ENCODE measurements around the gene SIT1. TPM values are rescaled to one million over a fixed set of nuclear protein-coding genes. Genes with fewer than 3 reads are reported as not detected.

SIT1 gene
- total and polyA plus RNA-seq, 2 experiments from 2014 or later: 13.2 to 14.7 TPM

DNA sequence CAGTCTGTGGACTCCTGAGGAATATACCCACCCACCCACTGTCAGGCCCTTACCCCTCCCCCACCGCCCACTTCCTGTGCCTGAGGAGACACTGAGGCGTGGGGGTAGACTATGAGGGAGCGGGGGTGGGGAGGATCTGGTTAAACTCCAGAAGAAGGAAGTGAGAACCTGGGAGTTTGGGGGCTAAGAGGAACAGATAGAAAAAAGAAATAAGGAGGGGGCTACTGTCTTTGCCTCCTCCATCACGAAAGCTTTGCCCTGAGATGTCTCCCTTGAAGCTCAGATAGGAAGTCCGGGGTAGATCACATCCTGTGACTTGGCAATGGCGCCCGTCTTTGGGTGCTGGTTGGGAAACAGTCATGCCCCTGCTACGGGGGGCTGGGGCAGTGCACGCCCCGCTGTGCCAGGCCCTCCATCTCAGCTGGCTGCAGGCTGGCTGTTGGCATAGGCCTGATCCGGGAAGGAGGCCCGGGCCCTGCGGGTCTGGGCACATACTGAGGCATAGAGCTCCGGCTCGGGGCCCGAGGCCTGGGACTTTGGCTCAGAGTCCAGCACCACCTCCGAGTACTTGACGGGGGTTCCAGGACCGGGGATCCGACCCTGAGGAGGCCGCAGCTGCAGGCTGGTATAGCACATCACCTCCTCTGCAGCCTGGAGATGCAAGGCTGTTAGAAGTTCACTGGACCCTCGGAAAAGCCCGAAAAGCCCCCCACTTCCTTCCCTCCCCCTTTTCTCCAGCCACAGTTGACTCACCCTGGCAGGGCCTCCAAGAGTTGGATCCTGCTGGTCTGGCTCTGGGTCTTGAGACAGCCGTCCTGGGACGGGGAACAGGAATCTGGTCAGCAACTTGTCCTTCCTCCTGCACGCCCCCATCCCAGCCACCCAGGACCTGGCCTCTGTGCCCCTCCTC lies 1.0 kb downstream of the SIT1 start (continued):
- TF ChIP-seq, protein P1, sequence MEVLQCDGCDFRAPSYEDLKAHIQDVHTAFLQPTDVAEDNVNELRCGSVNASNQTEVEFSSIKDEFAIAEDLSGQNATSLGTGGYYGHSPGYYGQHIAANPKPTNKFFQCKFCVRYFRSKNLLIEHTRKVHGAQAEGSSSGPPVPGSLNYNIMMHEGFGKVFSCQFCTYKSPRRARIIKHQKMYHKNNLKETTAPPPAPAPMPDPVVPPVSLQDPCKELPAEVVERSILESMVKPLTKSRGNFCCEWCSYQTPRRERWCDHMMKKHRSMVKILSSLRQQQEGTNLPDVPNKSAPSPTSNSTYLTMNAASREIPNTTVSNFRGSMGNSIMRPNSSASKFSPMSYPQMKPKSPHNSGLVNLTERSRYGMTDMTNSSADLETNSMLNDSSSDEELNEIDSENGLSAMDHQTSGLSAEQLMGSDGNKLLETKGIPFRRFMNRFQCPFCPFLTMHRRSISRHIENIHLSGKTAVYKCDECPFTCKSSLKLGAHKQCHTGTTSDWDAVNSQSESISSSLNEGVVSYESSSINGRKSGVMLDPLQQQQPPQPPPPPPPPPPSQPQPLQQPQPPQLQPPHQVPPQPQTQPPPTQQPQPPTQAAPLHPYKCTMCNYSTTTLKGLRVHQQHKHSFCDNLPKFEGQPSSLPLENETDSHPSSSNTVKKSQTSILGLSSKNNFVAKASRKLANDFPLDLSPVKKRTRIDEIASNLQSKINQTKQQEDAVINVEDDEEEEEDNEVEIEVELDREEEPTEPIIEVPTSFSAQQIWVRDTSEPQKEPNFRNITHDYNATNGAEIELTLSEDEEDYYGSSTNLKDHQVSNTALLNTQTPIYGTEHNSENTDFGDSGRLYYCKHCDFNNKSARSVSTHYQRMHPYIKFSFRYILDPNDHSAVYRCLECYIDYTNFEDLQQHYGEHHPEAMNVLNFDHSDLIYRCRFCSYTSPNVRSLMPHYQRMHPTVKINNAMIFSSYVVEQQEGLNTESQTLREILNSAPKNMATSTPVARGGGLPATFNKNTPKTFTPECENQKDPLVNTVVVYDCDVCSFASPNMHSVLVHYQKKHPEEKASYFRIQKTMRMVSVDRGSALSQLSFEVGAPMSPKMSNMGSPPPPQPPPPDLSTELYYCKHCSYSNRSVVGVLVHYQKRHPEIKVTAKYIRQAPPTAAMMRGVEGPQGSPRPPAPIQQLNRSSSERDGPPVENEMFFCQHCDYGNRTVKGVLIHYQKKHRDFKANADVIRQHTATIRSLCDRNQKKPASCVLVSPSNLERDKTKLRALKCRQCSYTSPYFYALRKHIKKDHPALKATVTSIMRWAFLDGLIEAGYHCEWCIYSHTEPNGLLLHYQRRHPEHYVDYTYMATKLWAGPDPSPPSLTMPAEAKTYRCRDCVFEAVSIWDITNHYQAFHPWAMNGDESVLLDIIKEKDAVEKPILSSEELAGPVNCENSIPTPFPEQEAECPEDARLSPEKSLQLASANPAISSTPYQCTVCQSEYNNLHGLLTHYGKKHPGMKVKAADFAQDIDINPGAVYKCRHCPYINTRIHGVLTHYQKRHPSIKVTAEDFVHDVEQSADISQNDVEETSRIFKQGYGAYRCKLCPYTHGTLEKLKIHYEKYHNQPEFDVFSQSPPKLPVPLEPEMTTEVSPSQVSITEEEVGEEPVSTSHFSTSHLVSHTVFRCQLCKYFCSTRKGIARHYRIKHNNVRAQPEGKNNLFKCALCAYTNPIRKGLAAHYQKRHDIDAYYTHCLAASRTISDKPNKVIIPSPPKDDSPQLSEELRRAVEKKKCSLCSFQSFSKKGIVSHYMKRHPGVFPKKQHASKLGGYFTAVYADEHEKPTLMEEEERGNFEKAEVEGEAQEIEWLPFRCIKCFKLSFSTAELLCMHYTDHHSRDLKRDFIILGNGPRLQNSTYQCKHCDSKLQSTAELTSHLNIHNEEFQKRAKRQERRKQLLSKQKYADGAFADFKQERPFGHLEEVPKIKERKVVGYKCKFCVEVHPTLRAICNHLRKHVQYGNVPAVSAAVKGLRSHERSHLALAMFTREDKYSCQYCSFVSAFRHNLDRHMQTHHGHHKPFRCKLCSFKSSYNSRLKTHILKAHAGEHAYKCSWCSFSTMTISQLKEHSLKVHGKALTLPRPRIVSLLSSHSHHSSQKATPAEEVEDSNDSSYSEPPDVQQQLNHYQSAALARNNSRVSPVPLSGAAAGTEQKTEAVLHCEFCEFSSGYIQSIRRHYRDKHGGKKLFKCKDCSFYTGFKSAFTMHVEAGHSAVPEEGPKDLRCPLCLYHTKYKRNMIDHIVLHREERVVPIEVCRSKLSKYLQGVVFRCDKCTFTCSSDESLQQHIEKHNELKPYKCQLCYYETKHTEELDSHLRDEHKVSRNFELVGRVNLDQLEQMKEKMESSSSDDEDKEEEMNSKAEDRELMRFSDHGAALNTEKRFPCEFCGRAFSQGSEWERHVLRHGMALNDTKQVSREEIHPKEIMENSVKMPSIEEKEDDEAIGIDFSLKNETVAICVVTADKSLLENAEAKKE (CRISPR knock-in tag; IDR thresholded peaks at IDR 0.05): no peak
- TF ChIP-seq JUNB (IDR thresholded peaks at IDR 0.05; ENCODE audit: unreplicated experiment) (no peak), STAT1 (IDR thresholded peaks at IDR 0.05; ENCODE audit: unreplicated experiment) (no peak), POLR2AphosphoS5 (IDR thresholded peaks at IDR 0.05; ENCODE audit: low read depth) (no peak), EZH2phosphoT487 (IDR thresholded peaks at IDR 0.05; ENCODE audit: unreplicated experiment) (no peak), CREB1 (CRISPR knock-in tag; IDR thresholded peaks at IDR 0.05; ENCODE audit: low read depth) (no peak)

DNA sequence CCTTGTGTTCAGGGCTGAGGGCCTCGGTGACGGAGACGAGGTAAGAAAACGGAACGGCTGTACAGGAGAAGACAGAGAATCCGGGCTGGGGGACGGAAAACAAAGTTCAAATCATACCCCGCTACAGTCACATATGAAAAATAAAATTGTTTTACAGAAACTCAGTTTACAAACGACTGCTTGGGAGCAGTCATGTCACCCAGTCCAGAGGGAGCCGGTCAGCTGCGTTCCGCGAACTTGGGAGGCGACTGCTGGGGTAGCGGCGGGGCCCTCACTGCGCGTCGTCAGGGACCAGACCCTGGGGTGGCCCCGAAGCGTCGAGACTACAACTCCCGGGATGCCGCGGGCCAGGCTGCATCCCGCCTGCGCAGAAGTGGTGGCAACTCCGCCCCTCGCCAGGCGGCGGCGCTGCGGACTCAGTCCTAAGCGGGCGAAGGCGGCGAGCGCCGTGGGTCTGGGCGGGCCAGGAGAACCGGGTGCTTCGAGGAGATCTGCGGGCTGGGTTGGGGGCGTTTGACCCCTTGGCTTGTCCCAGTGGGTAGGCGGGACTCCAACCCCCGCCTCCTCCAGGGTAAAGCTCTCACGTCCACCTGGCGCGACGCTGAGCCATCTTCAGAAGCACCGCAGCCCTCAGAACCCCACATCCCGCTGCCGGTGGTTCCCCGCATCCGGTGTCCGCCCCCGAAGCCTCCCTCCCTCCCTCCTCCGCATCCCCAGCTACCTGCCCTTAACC lies 4.0 kb downstream of the SIT1 start:
- H3F3A ChIP-seq (replicated peaks; ENCODE audit: low read depth): peaks cover 15% of the 10 kb centered on the region; the same call in 1 of the 2 replicates
- Mint-ChIP-seq H3K36me3 (ENCODE audit: low read depth) (no peaks in the 10 kb centered on the region; the same call in 2 of the 3 replicates), H3K4me1 (peaks cover 48% of the 10 kb centered on the region), H3K27me3 (ENCODE audit: insufficient read depth, low read depth, poor library complexity) (peaks cover 35% of the 10 kb centered on the region), H3K27ac (peak overlapping the region; percentile 80), H3K4me3 (peak overlapping the region; percentile 83), H3K9me3 (no peaks in the 10 kb centered on the region; the same call in 2 of the 3 replicates)
- H3K4me3 ChIP-seq: peak overlapping the region; percentile 95
- H3K27ac ChIP-seq (ENCODE audit: low read depth): peak overlapping the region; percentile 87; the same call in 1 of the 2 replicates
- H4K20me1 ChIP-seq (replicated peaks; ENCODE audit: insufficient read depth): no peaks in the 10 kb centered on the region
- H3K27me3 ChIP-seq (ENCODE audit: insufficient read depth): no peaks in the 10 kb centered on the region
- no peaks in the 10 kb centered on the region for H3K36me3 ChIP-seq (ENCODE audit: insufficient read depth)
- H3K79me2 ChIP-seq (replicated peaks; ENCODE audit: insufficient read depth): no peaks in the 10 kb centered on the region
- H3K4me2 ChIP-seq: peak overlapping the region; percentile 97
- DNase-seq (ENCODE audit: low spot score) (peak; percentile 96), ATAC-seq (peak; percentile 88)
- H3K9me2 ChIP-seq (ENCODE audit: insufficient read depth): no peaks in the 10 kb centered on the region
- peaks cover 43% of the 10 kb centered on the region for H3K4me1 ChIP-seq (ENCODE audit: insufficient read depth)
- H2AFZ ChIP-seq: peak overlapping the region; percentile 99
- no peak for TF ChIP-seq ZNF331 (CRISPR knock-in tag; IDR thresholded peaks at IDR 0.05; ENCODE audit: low read depth)
- TF ChIP-seq, protein P2, sequence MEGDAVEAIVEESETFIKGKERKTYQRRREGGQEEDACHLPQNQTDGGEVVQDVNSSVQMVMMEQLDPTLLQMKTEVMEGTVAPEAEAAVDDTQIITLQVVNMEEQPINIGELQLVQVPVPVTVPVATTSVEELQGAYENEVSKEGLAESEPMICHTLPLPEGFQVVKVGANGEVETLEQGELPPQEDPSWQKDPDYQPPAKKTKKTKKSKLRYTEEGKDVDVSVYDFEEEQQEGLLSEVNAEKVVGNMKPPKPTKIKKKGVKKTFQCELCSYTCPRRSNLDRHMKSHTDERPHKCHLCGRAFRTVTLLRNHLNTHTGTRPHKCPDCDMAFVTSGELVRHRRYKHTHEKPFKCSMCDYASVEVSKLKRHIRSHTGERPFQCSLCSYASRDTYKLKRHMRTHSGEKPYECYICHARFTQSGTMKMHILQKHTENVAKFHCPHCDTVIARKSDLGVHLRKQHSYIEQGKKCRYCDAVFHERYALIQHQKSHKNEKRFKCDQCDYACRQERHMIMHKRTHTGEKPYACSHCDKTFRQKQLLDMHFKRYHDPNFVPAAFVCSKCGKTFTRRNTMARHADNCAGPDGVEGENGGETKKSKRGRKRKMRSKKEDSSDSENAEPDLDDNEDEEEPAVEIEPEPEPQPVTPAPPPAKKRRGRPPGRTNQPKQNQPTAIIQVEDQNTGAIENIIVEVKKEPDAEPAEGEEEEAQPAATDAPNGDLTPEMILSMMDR (conservative IDR thresholded peaks at IDR 0.05; ENCODE audit: low read depth in 2 of 2): peak; percentile 57 to 95
- TF ChIP-seq POLR2AphosphoS5 (IDR thresholded peaks at IDR 0.05; ENCODE audit: low read depth): peak; percentile 69
- TF ChIP-seq EZH2 (IDR thresholded peaks at IDR 0.05; ENCODE audit: low read depth, unreplicated experiment): no peak
- TF ChIP-seq, protein P3, sequence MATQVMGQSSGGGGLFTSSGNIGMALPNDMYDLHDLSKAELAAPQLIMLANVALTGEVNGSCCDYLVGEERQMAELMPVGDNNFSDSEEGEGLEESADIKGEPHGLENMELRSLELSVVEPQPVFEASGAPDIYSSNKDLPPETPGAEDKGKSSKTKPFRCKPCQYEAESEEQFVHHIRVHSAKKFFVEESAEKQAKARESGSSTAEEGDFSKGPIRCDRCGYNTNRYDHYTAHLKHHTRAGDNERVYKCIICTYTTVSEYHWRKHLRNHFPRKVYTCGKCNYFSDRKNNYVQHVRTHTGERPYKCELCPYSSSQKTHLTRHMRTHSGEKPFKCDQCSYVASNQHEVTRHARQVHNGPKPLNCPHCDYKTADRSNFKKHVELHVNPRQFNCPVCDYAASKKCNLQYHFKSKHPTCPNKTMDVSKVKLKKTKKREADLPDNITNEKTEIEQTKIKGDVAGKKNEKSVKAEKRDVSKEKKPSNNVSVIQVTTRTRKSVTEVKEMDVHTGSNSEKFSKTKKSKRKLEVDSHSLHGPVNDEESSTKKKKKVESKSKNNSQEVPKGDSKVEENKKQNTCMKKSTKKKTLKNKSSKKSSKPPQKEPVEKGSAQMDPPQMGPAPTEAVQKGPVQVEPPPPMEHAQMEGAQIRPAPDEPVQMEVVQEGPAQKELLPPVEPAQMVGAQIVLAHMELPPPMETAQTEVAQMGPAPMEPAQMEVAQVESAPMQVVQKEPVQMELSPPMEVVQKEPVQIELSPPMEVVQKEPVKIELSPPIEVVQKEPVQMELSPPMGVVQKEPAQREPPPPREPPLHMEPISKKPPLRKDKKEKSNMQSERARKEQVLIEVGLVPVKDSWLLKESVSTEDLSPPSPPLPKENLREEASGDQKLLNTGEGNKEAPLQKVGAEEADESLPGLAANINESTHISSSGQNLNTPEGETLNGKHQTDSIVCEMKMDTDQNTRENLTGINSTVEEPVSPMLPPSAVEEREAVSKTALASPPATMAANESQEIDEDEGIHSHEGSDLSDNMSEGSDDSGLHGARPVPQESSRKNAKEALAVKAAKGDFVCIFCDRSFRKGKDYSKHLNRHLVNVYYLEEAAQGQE (IDR thresholded peaks at IDR 0.05; ENCODE audit: unreplicated experiment): no peak
- TF ChIP-seq JUNB (IDR thresholded peaks at IDR 0.05; ENCODE audit: unreplicated experiment): no peak

Measured in GM23338 (cell line).